GDM1 (cell line): Measurements from ENCODE around the gene C1orf167.

Experiments
- DNase-seq: peaks from one replicate; lab custom pipeline; 2025; lab: John Stamatoyannopoulos, UW

The C1orf167 gene

GRCh38 chr1:11736746-11737639, 25.0 kb upstream of the C1orf167 start:
- peak; percentile 14 for DNase-seq

GRCh38 chr1:11738096-11738495, 23.9 kb upstream of the C1orf167 start:
- no peak for DNase-seq

- peak; percentile 5 for DNase-seq
These were observed 23.2 kb upstream of the C1orf167 start for GRCh38 chr1:11738783-11739182.

- DNase-seq = peak; percentile 55
These were observed 21.5 kb upstream of the C1orf167 start for GRCh38 chr1:11740258-11741192.

GRCh38 chr1:11741482-11741881, 20.5 kb upstream of the C1orf167 start:
- no peak for DNase-seq

GRCh38 chr1:11741919-11742558, 20.0 kb upstream of the C1orf167 start:
- DNase-seq = no peak

GRCh38 chr1:11744287-11744686, 17.7 kb upstream of the C1orf167 start:
- no peak for DNase-seq

- no peak for DNase-seq
These were observed 15.9 kb upstream of the C1orf167 start for GRCh38 chr1:11746092-11746491.

- DNase-seq = no peak
These were observed 15.1 kb upstream of the C1orf167 start for GRCh38 chr1:11746795-11747487.

GRCh38 chr1:11748294-11749202, 13.4 kb upstream of the C1orf167 start:
- DNase-seq = no peak

- DNase-seq = peak; percentile 60
These were observed 12.7 kb upstream of the C1orf167 start for GRCh38 chr1:11749203-11749689.

- no peak for DNase-seq
These were observed 12.0 kb upstream of the C1orf167 start for GRCh38 chr1:11749996-11750395.

- no peak for DNase-seq
These were observed 10.9 kb upstream of the C1orf167 start for GRCh38 chr1:11751087-11751486.

- DNase-seq = no peak
These were observed 9.5 kb upstream of the C1orf167 start for GRCh38 chr1:11752359-11753088.

GRCh38 chr1:11753555-11754208, 8.3 kb upstream of the C1orf167 start:
- no peak for DNase-seq

- DNase-seq = no peak
These were observed 4.9 kb upstream of the C1orf167 start for GRCh38 chr1:11757047-11757446.

GRCh38 chr1:11759791-11760190, 2.2 kb upstream of the C1orf167 start:
- no peak for DNase-seq

- no peak for DNase-seq
These were observed 708 bp upstream of the C1orf167 start for GRCh38 chr1:11761285-11761684.

- DNase-seq = no peak
These were observed 2.1 kb downstream of the C1orf167 start for GRCh38 chr1:11764115-11764514.
